CD4-positive, alpha-beta T cell treated with Interleukin-6 at 100 ng/mL for 8 hours (primary cell): ENCODE measurements around the gene UQCRQ.

Source experiments
- DNase-seq: peaks from one replicate; pipeline ENCODE4 v3.0.0-alpha.2; 2020; ENCODE audit warnings: mixed read lengths, low spot score

UQCRQ gene

GRCh38 chr5:132866342-132867045, at the start of gene UQCRQ, which contains the start of gene GDF9:
Gene UQCRQ (plus strand): TSS chr5:132866642. CDS start chr5:132866882, 240 bp downstream.
Gene GDF9 (minus strand): TSS chr5:132866469. CDS start chr5:132864533, 1,936 bp downstream.
- peak; percentile 96 for DNase-seq

- no peak for DNase-seq
Measured at GRCh38 chr5:132817011-132817410, 49.4 kb upstream of the UQCRQ start.

GRCh38 chr5:132819468-132819867, 47.0 kb upstream of the UQCRQ start:
- no peak for DNase-seq

GRCh38 chr5:132820162-132820754, 46.2 kb upstream of the UQCRQ start:
- peak; percentile 84 for DNase-seq

GRCh38 chr5:132821350-132821749, 45.1 kb upstream of the UQCRQ start:
- no peak for DNase-seq

- DNase-seq, result no peak
Measured at GRCh38 chr5:132821791-132822190, 44.7 kb upstream of the UQCRQ start.

- DNase-seq, result no peak
Measured at GRCh38 chr5:132822650-132823480, 43.6 kb upstream of the UQCRQ start.

- no peak for DNase-seq
Measured at GRCh38 chr5:132823481-132824050, 42.9 kb upstream of the UQCRQ start.

GRCh38 chr5:132824426-132824825, 42.0 kb upstream of the UQCRQ start:
- DNase-seq, result no peak

- DNase-seq, result no peak
Measured at GRCh38 chr5:132825033-132825833, 41.2 kb upstream of the UQCRQ start.

GRCh38 chr5:132825834-132826391, 40.5 kb upstream of the UQCRQ start:
- no peak for DNase-seq

GRCh38 chr5:132826424-132827082, 39.9 kb upstream of the UQCRQ start:
- no peak for DNase-seq

GRCh38 chr5:132827943-132828673, 38.3 kb upstream of the UQCRQ start:
- DNase-seq, result no peak

- no peak for DNase-seq
Measured at GRCh38 chr5:132828846-132829494, 37.5 kb upstream of the UQCRQ start.

GRCh38 chr5:132829742-132830435, 36.6 kb upstream of the UQCRQ start:
- peak; percentile 59 for DNase-seq

- DNase-seq, result no peak
Measured at GRCh38 chr5:132830436-132831094, 35.9 kb upstream of the UQCRQ start, which contains the start of gene SHROOM1. Gene SHROOM1 (minus strand): TSS chr5:132830647. CDS start chr5:132826140, 4,507 bp downstream.

- DNase-seq, result no peak
Measured at GRCh38 chr5:132831095-132831860, 35.2 kb upstream of the UQCRQ start.
